Trophoblast cell (in vitro differentiated cells and primary cell): ENCODE data around the gene PTPRN2.

Source experiments
- DNase-seq, 2 donors: peaks; one replicate each; pipeline ENCODE4 v3.0.0-alpha.2; 2016
- H2AFZ ChIP-seq: 2 replicates; pipeline ENCODE4 v1.6.1; 2013; ENCODE audit warnings: low read length, moderate library complexity, mild to moderate bottlenecking; ENCODE audit not compliant: insufficient read depth, poor library complexity
- H2AK5ac ChIP-seq: 2 replicates; pipeline ENCODE4 v1.6.1; 2013; ENCODE audit warnings: mild to moderate bottlenecking, low read length
- H2BK120ac ChIP-seq: 2 replicates; pipeline ENCODE4 v1.6.1; 2013; ENCODE audit warnings: low read length, mild to moderate bottlenecking, moderate library complexity; ENCODE audit not compliant: insufficient read depth, poor library complexity
- H2BK12ac ChIP-seq: 2 replicates; pipeline ENCODE4 v1.6.1; 2013; ENCODE audit warnings: mild to moderate bottlenecking, low read length, moderate library complexity
- H2BK5ac ChIP-seq: 2 replicates; pipeline ENCODE4 v1.6.1; 2013; ENCODE audit warnings: low read length, low read depth, moderate library complexity, mild to moderate bottlenecking; ENCODE audit not compliant: poor library complexity
- H3K14ac ChIP-seq: 2 replicates; pipeline ENCODE4 v1.6.1; 2013; ENCODE audit warnings: mild to moderate bottlenecking, low read length
- H3K18ac ChIP-seq: 2 replicates; pipeline ENCODE4 v1.6.1; 2013; ENCODE audit warnings: mild to moderate bottlenecking, low read length
- H3K23ac ChIP-seq: 2 replicates; pipeline ENCODE4 v1.6.1; 2013; ENCODE audit warnings: low read length
- H3K27ac ChIP-seq: 2 replicates; pipeline ENCODE4 v1.5.1; 2013; ENCODE audit warnings: low read depth, mild to moderate bottlenecking, inconsistent platforms, low read length, moderate library complexity
- H3K27me3 ChIP-seq: 2 replicates; pipeline ENCODE4 v1.6.1; 2013; ENCODE audit warnings: inconsistent platforms, mild to moderate bottlenecking, low read length, moderate library complexity; ENCODE audit not compliant: insufficient read depth
- H3K36me3 ChIP-seq, 2 experiments: 1 replicate in 1 of 2; 2 replicates in 1 of 2; pipeline ENCODE4 v1.6.1; 2013; ENCODE audit warnings: low read length in 2 of 2, mild to moderate bottlenecking in 2 of 2, moderate library complexity in 1 of 2; ENCODE audit not compliant: insufficient read depth in 2 of 2, control insufficient read depth in 1 of 2
- H3K4ac ChIP-seq: 2 replicates; pipeline ENCODE4 v1.6.1; 2013; ENCODE audit warnings: low read depth, mild to moderate bottlenecking, low read length, moderate library complexity
- H3K4me1 ChIP-seq, 2 experiments: 1 replicate in 1 of 2; 2 replicates in 1 of 2; pipeline ENCODE4 v1.6.1; 2013; ENCODE audit warnings: low read length in 2 of 2, mild to moderate bottlenecking in 2 of 2, moderate library complexity in 1 of 2; ENCODE audit not compliant: insufficient read depth in 2 of 2, control insufficient read depth in 1 of 2
- H3K4me2 ChIP-seq: 2 replicates; pipeline ENCODE4 v1.6.1; 2013; ENCODE audit warnings: inconsistent platforms, mild to moderate bottlenecking, low read length, moderate library complexity
- H3K4me3 ChIP-seq: 2 replicates; pipeline ENCODE4 v1.5.1; 2013; ENCODE audit warnings: mild to moderate bottlenecking, low read depth, low read length, inconsistent platforms
- H3K79me1 ChIP-seq: one replicate; pipeline ENCODE4 v1.6.1; 2013; ENCODE audit warnings: low read length
- H3K79me2 ChIP-seq: 2 replicates; pipeline ENCODE4 v1.6.1; 2013; ENCODE audit warnings: low read length, mild to moderate bottlenecking; ENCODE audit not compliant: control insufficient read depth, insufficient read depth, poor library complexity
- H3K9ac ChIP-seq: 2 replicates; pipeline ENCODE4 v1.6.1; 2013; ENCODE audit warnings: mild to moderate bottlenecking, low read length
- H3K9me3 ChIP-seq: 2 replicates; pipeline ENCODE4 v1.6.1; 2013; ENCODE audit warnings: low read depth, mild to moderate bottlenecking, control low read depth, inconsistent platforms, low read length; ENCODE audit not compliant: insufficient read depth
- H4K12ac ChIP-seq: 2 replicates; pipeline ENCODE4 v1.6.1; 2013; ENCODE audit warnings: low read depth, mild to moderate bottlenecking, low read length, moderate library complexity
- H4K8ac ChIP-seq: 2 replicates; pipeline ENCODE4 v1.6.1; 2013; ENCODE audit warnings: low read depth, mild to moderate bottlenecking, low read length, moderate library complexity
- H4K91ac ChIP-seq: one replicate; pipeline ENCODE4 v1.6.1; 2013; ENCODE audit warnings: low read depth, mild to moderate bottlenecking, low read length, moderate library complexity
- WGBS: extraction: QIAGEN DNeasy Blood & Tissue Kit; methylation state at CpG from one replicate; pipeline ENCODE4 v1.1.7; 2013; ENCODE audit warnings: missing lambda C conversion rate; ENCODE audit not compliant: insufficient read length, insufficient coverage; ENCODE audit errors: extremely low coverage; 5-methylcytosine and 5-hydroxymethylcytosine counted together

Gene PTPRN2

DNA sequence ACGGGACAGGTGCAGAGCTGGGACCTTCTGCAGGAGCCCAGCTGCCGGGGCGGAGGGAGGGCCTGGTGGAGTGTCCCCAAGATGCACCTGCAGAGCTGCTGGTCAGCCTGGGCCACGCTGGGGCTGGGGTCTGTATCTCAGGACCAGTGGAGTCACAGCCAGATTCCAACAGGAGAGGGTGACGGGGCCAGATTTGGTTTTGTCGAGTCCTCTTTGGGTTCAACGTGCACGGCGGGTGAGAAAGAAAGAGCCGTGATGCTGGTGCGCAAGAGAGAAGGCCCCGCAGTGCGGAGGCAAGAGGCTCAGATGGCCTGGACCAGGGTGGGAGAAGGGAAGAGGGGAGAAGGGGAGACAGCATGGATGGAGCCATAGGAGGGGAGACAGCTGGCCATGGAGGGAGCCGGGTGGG, 462.9 kb downstream of the PTPRN2 start:
- H2BK120ac ChIP-seq, result no peak overlapping the region
- H3K27ac ChIP-seq, result no peak overlapping the region
- H4K91ac ChIP-seq, result no peak overlapping the region
- no peak overlapping the region for H3K18ac ChIP-seq
- H3K23ac ChIP-seq, result no peak overlapping the region
- H3K9ac ChIP-seq, result no peak overlapping the region
- H2BK12ac ChIP-seq, result no peak overlapping the region
- no peaks in the 10 kb centered on the region for H3K79me1 ChIP-seq
- H2BK5ac ChIP-seq, result no peak overlapping the region
- no peak for DNase-seq
- H3K14ac ChIP-seq, result no peak overlapping the region
- H3K4me1 ChIP-seq, result no peaks in the 10 kb centered on the region
- H3K4me2 ChIP-seq, result no peak overlapping the region
- H3K4ac ChIP-seq, result no peak overlapping the region
- peaks cover 53% of the 10 kb centered on the region for H3K9me3 ChIP-seq
- no peaks in the 10 kb centered on the region for H3K36me3 ChIP-seq
- H2AK5ac ChIP-seq, result no peak overlapping the region
- H4K12ac ChIP-seq, result no peak overlapping the region
- H3K27me3 ChIP-seq, result no peaks in the 10 kb centered on the region
- WGBS, result no CpG with 5 or more reads among the region's 14 CpGs
- no peak overlapping the region for H3K4me3 ChIP-seq
- no peak overlapping the region for H4K8ac ChIP-seq
- no peak overlapping the region for H2AFZ ChIP-seq
- H3K79me2 ChIP-seq, result no peaks in the 10 kb centered on the region

DNA sequence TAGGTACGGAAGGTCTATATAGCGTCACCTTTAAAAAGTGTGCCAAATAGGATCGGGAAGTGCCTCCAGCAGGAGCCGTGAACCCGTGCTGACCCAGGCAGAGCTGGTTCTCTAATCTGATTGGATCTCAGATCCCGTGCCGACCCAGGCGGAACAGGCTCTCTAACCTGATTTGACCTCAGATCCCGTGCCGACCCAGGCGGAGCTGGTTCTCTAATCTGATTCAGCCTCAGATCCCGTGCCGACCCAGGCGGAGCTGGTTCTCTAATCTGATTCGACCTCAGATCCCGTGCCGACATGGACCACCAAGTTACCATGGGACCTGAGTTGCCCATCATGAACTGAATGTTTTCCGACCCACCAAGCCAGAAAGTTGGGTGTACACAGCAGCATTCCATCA, 463.9 kb downstream of the PTPRN2 start:
- Histone ChIP-seq H3K27ac (no peak overlapping the region), H3K18ac (no peak overlapping the region), H3K27me3 (no peaks in the 10 kb centered on the region), H4K91ac (no peak overlapping the region), H2BK12ac (no peak overlapping the region), H3K4me3 (no peak overlapping the region), H3K4me1 (no peaks in the 10 kb centered on the region), H3K79me1 (no peaks in the 10 kb centered on the region), H2BK120ac (no peak overlapping the region), H3K4ac (no peak overlapping the region), H3K36me3 (no peaks in the 10 kb centered on the region), H3K9me3 (peaks cover 44% of the 10 kb centered on the region), H4K12ac (no peak overlapping the region), H3K14ac (no peak overlapping the region), H2AFZ (no peak overlapping the region), H3K23ac (no peak overlapping the region), H3K79me2 (no peaks in the 10 kb centered on the region), H3K9ac (no peak overlapping the region), H2BK5ac (no peak overlapping the region), H2AK5ac (no peak overlapping the region), H4K8ac (no peak overlapping the region), H3K4me2 (no peak overlapping the region)
- WGBS, result no CpG with 5 or more reads among the region's 18 CpGs
- DNase-seq, result no peak

DNA sequence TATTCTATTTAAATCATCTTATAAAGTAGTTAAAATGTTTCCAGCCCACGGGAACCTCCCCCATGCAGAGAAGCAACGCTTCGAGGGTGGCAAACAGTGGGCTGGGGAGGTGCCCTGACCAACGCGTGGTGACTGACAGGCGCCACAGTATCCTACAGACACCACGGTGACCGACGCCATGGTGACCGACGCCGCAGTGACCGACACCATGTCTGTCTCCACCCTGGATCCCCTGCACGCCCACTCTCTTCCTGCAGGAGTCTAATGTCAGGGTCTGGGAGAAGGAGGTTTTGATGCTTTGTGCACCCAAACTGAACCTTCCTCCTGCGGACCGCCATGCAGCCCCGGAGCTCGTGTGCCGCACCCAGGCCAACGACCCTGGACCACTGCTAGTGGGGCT, 464.4 kb downstream of the PTPRN2 start:
- Histone ChIP-seq H2AK5ac (no peak overlapping the region), H3K4me3 (peak overlapping the region; percentile 1), H3K27ac (no peak overlapping the region), H3K27me3 (no peaks in the 10 kb centered on the region), H3K9me3 (peaks cover 40% of the 10 kb centered on the region), H3K18ac (no peak overlapping the region), H4K8ac (no peak overlapping the region), H4K12ac (no peak overlapping the region), H3K4ac (no peak overlapping the region), H3K79me1 (no peaks in the 10 kb centered on the region), H2BK5ac (no peak overlapping the region), H3K4me1 (no peaks in the 10 kb centered on the region), H2AFZ (no peak overlapping the region), H3K23ac (no peak overlapping the region), H3K36me3 (no peaks in the 10 kb centered on the region), H3K79me2 (no peaks in the 10 kb centered on the region), H3K14ac (no peak overlapping the region), H4K91ac (no peak overlapping the region), H2BK120ac (no peak overlapping the region), H3K9ac (no peak overlapping the region), H2BK12ac (no peak overlapping the region), H3K4me2 (no peak overlapping the region)
- WGBS, result no CpG with 5 or more reads among the region's 20 CpGs
- no peak for DNase-seq

DNA sequence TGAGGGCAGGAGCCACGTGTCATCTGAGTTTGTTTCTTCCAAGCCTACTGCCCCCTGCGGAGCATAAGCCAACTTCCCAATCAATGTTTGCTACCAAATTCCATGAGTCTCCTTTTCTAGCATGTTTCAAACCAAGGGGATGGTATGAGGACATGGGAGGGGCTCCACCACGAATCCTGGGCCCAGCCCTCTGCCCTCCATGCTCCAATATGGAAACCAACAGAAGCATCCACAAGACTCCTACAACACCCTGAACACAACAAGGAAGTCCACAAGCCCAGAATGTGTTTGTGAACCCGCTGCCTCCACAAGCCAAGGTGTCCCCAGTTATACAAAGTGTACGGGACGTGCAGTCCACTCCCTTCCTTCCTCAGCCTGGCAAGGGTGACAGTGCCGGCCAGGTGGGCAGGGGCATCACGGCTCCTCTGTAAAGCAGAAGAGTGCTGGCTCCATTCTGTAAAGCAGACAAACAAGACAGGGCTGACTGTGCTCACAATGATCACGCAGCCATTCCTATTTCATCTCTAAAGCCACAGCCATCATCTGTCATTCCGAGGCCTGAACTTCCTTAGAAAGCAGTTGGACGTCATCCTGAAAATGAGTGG, 466.1 kb downstream of the PTPRN2 start:
- H3K79me2 ChIP-seq, result no peaks in the 10 kb centered on the region
- H3K4me3 ChIP-seq, result no peak overlapping the region
- no peak overlapping the region for H2BK12ac ChIP-seq
- no peak overlapping the region for H3K4me2 ChIP-seq
- no CpG with 5 or more reads among the region's 11 CpGs for WGBS
- no peak overlapping the region for H3K9ac ChIP-seq
- no peak overlapping the region for H2AFZ ChIP-seq
- H2BK120ac ChIP-seq, result no peak overlapping the region
- no peak overlapping the region for H4K91ac ChIP-seq
- no peaks in the 10 kb centered on the region for H3K36me3 ChIP-seq
- H3K4me1 ChIP-seq, result no peaks in the 10 kb centered on the region
- no peak for DNase-seq
- H3K27ac ChIP-seq, result no peak overlapping the region
- peaks cover 32% of the 10 kb centered on the region for H3K9me3 ChIP-seq
- no peak overlapping the region for H4K12ac ChIP-seq
- H2BK5ac ChIP-seq, result no peak overlapping the region
- H3K14ac ChIP-seq, result no peak overlapping the region
- H4K8ac ChIP-seq, result no peak overlapping the region
- no peak overlapping the region for H3K4ac ChIP-seq
- H2AK5ac ChIP-seq, result no peak overlapping the region
- H3K79me1 ChIP-seq, result no peaks in the 10 kb centered on the region
- no peak overlapping the region for H3K18ac ChIP-seq
- H3K27me3 ChIP-seq, result no peaks in the 10 kb centered on the region
- no peak overlapping the region for H3K23ac ChIP-seq
